Neural cell (in vitro differentiated cells): ENCODE data around the gene ARMH1. TPM values are rescaled to one million over a fixed set of nuclear protein-coding genes. Genes with fewer than 3 reads are reported as not detected.

Experiments
- H2AFZ ChIP-seq: fragments of 200-600, 300-800 bp; sonication (generic), shearing (Covaris generic); 2 replicates; pipeline ENCODE4 v1.6.0; 2014; ENCODE audit warnings: low read depth, mild to moderate bottlenecking, antibody characterized with exemption, low read length, moderate library complexity
- H3F3A ChIP-seq: fragments of 200-600 bp; shearing (Covaris generic); 2 replicates; pipeline ENCODE4 v1.6.1; 2016; ENCODE audit warnings: mild to moderate bottlenecking, moderate library complexity, mixed read lengths, antibody characterized with exemption, low read length; ENCODE audit not compliant: insufficient read depth, poor library complexity, severe bottlenecking
- H3K27ac ChIP-seq: fragments of 200-600, 300-800 bp; sonication (generic), shearing (Covaris generic); 2 replicates; pipeline ENCODE4 v1.5.1; 2014; ENCODE audit warnings: mild to moderate bottlenecking, low read length, moderate library complexity
- H3K27me3 ChIP-seq: fragments of 300-800, 200-600 bp; sonication (generic), shearing (Covaris generic); 2 replicates; pipeline ENCODE4 v1.6.0; 2014; ENCODE audit warnings: mild to moderate bottlenecking, low read depth, low read length, moderate library complexity; ENCODE audit not compliant: insufficient read depth
- H3K36me3 ChIP-seq: fragments of 300-800, 200-600 bp; sonication (generic), shearing (Covaris generic); 2 replicates; pipeline ENCODE4 v1.5.1; 2014; ENCODE audit warnings: mild to moderate bottlenecking, antibody characterized with exemption, low read length, moderate library complexity; ENCODE audit not compliant: insufficient read depth
- H3K4me2 ChIP-seq: fragments of 300-800, 200-600 bp; sonication (generic), shearing (Covaris generic); 2 replicates; pipeline ENCODE4 v1.6.0; 2014; ENCODE audit warnings: mild to moderate bottlenecking, low read length
- H3K4me3 ChIP-seq: fragments of 300-800, 200-600 bp; sonication (generic), shearing (Covaris generic); 2 replicates; pipeline ENCODE4 v1.5.1; 2014; ENCODE audit warnings: mild to moderate bottlenecking, low read length, moderate library complexity
- H3K79me2 ChIP-seq: fragments of 200-600 bp; shearing (Covaris generic); replicated peaks from 2 replicates; pipeline ENCODE4 v1.6.0; 2014; ENCODE audit warnings: mild to moderate bottlenecking, low read length, moderate library complexity; ENCODE audit not compliant: insufficient read depth
- H3K9ac ChIP-seq: fragments of 300-800, 200-600 bp; sonication (generic), shearing (Covaris generic); 2 replicates; pipeline ENCODE4 v1.6.1; 2016; ENCODE audit warnings: mild to moderate bottlenecking, low read length, mixed read lengths
- H3K9me2 ChIP-seq: fragments of 200-600 bp; shearing (Covaris generic); 2 replicates; pipeline ENCODE4 v1.6.1; 2016; ENCODE audit warnings: mild to moderate bottlenecking, low read length, mixed read lengths; ENCODE audit not compliant: insufficient read depth
- H3K9me3 ChIP-seq: fragments of 200-600, 300-800 bp; sonication (generic), shearing (Covaris generic); 2 replicates; pipeline ENCODE4 v1.6.1; 2016; ENCODE audit warnings: mild to moderate bottlenecking, mixed run types, low read length, moderate library complexity, mixed read lengths
- H4K20me1 ChIP-seq: fragments of 200-600 bp; shearing (Covaris generic); 2 replicates; pipeline ENCODE4 v1.6.1; 2016; ENCODE audit warnings: mild to moderate bottlenecking, mixed run types; ENCODE audit not compliant: insufficient read depth
- CTCF ChIP-seq: fragments of 450-650 bp; IDR thresholded peaks from 2 replicates; pipeline ENCODE4 v1.5.1; 2014; ENCODE audit warnings: antibody characterized with exemption, mild to moderate bottlenecking, moderate library complexity; ENCODE audit not compliant: poor library complexity, severe bottlenecking
- EP300 ChIP-seq: fragments of 450-650 bp; conservative IDR thresholded peaks from 2 replicates; pipeline ENCODE4 v1.6.1; 2014; ENCODE audit warnings: antibody characterized with exemption, mild to moderate bottlenecking, moderate library complexity; ENCODE audit not compliant: poor library complexity, severe bottlenecking
- EZH2 ChIP-seq: fragments of 200-600, 300-800 bp; shearing (Covaris generic), sonication (generic); IDR thresholded peaks from 2 replicates; pipeline ENCODE4 v1.6.1; 2014; ENCODE audit warnings: antibody characterized with exemption, low read length, borderline replicate concordance, mild to moderate bottlenecking; ENCODE audit not compliant: insufficient read depth, poor library complexity, severe bottlenecking
- MXI1 ChIP-seq: fragments of 450-650 bp; conservative IDR thresholded peaks from 2 replicates; pipeline ENCODE4 v1.6.1; 2014; ENCODE audit warnings: antibody characterized with exemption, mild to moderate bottlenecking; ENCODE audit not compliant: poor library complexity, severe bottlenecking
- POLR2AphosphoS5 ChIP-seq: IDR thresholded peaks from 2 replicates; pipeline ENCODE4 v1.6.1; 2012
- RAD21 ChIP-seq: fragments of 450-650 bp; conservative IDR thresholded peaks from 2 replicates; pipeline ENCODE4 v1.6.1; 2014; ENCODE audit warnings: antibody characterized with exemption, mild to moderate bottlenecking, moderate library complexity
- SMC3 ChIP-seq: fragments of 450-650 bp; conservative IDR thresholded peaks from 2 replicates; pipeline ENCODE4 v1.6.1; 2014; ENCODE audit warnings: antibody characterized with exemption, mild to moderate bottlenecking, moderate library complexity; ENCODE audit not compliant: poor library complexity
- TAF1 ChIP-seq: IDR thresholded peaks from 2 replicates; pipeline ENCODE4 v1.6.1; 2012; ENCODE audit warnings: low read depth
- polyA plus RNA-seq: library from polyadenylated mRNA; depleted of rRNA; stranded (reverse); fragments of >200 nt; gene quantifications from 2 replicates; pipeline ENCODE4 v1.2.3, GENCODE V29; 2014
- TF ChIP-seq, protein P1 (sequence below): IDR thresholded peaks from 2 replicates; pipeline ENCODE4 v1.6.1; 2012; ENCODE audit warnings: borderline replicate concordance

ARMH1 gene
- polyA plus RNA-seq, 1 donor from 2014 or later = 105 TPM

- no peak overlapping the region for H3K4me3 ChIP-seq
- no peaks in the 10 kb centered on the region for H3K36me3 ChIP-seq
- H3K9me2 ChIP-seq = no peaks in the 10 kb centered on the region
- H3F3A ChIP-seq = no peaks in the 10 kb centered on the region
- H3K9ac ChIP-seq = no peak overlapping the region
- H3K4me2 ChIP-seq = no peak overlapping the region
- H2AFZ ChIP-seq = no peak overlapping the region
- H3K9me3 ChIP-seq = no peaks in the 10 kb centered on the region
- no peaks in the 10 kb centered on the region for H4K20me1 ChIP-seq
- H3K27me3 ChIP-seq = no peaks in the 10 kb centered on the region
- TF ChIP-seq RAD21 (no peak), CTCF (no peak)
- TF ChIP-seq, protein P1, sequence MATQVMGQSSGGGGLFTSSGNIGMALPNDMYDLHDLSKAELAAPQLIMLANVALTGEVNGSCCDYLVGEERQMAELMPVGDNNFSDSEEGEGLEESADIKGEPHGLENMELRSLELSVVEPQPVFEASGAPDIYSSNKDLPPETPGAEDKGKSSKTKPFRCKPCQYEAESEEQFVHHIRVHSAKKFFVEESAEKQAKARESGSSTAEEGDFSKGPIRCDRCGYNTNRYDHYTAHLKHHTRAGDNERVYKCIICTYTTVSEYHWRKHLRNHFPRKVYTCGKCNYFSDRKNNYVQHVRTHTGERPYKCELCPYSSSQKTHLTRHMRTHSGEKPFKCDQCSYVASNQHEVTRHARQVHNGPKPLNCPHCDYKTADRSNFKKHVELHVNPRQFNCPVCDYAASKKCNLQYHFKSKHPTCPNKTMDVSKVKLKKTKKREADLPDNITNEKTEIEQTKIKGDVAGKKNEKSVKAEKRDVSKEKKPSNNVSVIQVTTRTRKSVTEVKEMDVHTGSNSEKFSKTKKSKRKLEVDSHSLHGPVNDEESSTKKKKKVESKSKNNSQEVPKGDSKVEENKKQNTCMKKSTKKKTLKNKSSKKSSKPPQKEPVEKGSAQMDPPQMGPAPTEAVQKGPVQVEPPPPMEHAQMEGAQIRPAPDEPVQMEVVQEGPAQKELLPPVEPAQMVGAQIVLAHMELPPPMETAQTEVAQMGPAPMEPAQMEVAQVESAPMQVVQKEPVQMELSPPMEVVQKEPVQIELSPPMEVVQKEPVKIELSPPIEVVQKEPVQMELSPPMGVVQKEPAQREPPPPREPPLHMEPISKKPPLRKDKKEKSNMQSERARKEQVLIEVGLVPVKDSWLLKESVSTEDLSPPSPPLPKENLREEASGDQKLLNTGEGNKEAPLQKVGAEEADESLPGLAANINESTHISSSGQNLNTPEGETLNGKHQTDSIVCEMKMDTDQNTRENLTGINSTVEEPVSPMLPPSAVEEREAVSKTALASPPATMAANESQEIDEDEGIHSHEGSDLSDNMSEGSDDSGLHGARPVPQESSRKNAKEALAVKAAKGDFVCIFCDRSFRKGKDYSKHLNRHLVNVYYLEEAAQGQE = no peak
- no peaks in the 10 kb centered on the region for H3K79me2 ChIP-seq
- no peak overlapping the region for H3K27ac ChIP-seq
Measured at GRCh38 chr1:44719318-44719717, 44.8 kb downstream of the ARMH1 start.

DNA sequence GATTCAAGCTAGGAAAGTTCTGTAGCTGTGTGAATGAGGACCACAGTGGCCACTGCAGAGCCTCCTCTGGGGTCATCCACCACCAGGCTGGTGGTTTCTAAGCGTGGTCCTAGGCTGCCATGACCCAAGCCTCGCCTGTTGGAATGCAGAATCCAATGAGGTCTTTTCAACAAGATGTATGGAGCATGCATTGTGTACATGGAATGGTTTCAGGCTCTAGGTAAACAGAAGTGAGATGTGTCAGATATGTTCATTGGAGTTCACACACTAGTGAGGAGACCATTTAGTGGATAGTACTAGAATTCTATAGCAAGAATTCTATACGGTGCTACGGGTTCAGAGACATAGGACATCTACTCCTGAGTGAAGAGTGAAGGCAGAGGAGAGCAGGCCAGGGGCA is 45.8 kb downstream of the ARMH1 start:
- Histone ChIP-seq H3K27ac (no peak overlapping the region), H3K9ac (no peak overlapping the region), H3F3A (no peaks in the 10 kb centered on the region), H3K79me2 (no peaks in the 10 kb centered on the region), H3K27me3 (no peaks in the 10 kb centered on the region), H4K20me1 (no peaks in the 10 kb centered on the region), H3K9me2 (no peaks in the 10 kb centered on the region), H2AFZ (no peak overlapping the region), H3K4me3 (no peak overlapping the region), H3K9me3 (no peaks in the 10 kb centered on the region), H3K36me3 (no peaks in the 10 kb centered on the region), H3K4me2 (no peak overlapping the region)
- TF ChIP-seq RAD21 = no peak
- TF ChIP-seq, protein P1 = no peak
- no peak for TF ChIP-seq EZH2
- no peak for TF ChIP-seq TAF1
- no peak for TF ChIP-seq CTCF
- TF ChIP-seq EP300 = no peak
- no peak for TF ChIP-seq POLR2AphosphoS5
- no peak for TF ChIP-seq SMC3
- TF ChIP-seq MXI1 = no peak
